Measurements from ENCODE around the gene TMEM63C.

TMEM63C gene

GRCh38 chr14:77181603-77182437 lies at the start of gene TMEM63C:
TSS of gene TMEM63C (plus strand) at chr14:77181798. CDS start at chr14:77218814, 37,016 bp downstream.
- peak; percentile 100 for DNase-seq

GRCh38 chr14:77131871-77132486 lies 49.6 kb upstream of the TMEM63C start:
- DNase-seq: no peak

- DNase-seq: no peak
Measured at GRCh38 chr14:77133720-77134338, 47.8 kb upstream of the TMEM63C start.

GRCh38 chr14:77139022-77139421 lies 42.6 kb upstream of the TMEM63C start:
- no peak for DNase-seq

- peak; percentile 61 to 74 for DNase-seq
Measured at GRCh38 chr14:77139540-77140358, 41.8 kb upstream of the TMEM63C start.

- peak; percentile 70 to 78 for DNase-seq
Measured at GRCh38 chr14:77140359-77141213, 41.0 kb upstream of the TMEM63C start.

- DNase-seq: peak; percentile 95 to 98
Measured at GRCh38 chr14:77141214-77142004, 40.2 kb upstream of the TMEM63C start, which contains the start of gene ZDHHC22. TSS of gene ZDHHC22 (minus strand) at chr14:77141791. CDS start at chr14:77139738, 2,053 bp downstream.

GRCh38 chr14:77142005-77142800 lies 39.4 kb upstream of the TMEM63C start:
- DNase-seq: peak; percentile 93 to 97

GRCh38 chr14:77143071-77143470 lies 38.5 kb upstream of the TMEM63C start:
- DNase-seq: peak; percentile 92 to 93

- peak; percentile 48 to 82 for DNase-seq
Measured at GRCh38 chr14:77144412-77145115, 37.0 kb upstream of the TMEM63C start.

GRCh38 chr14:77145975-77146740 lies 35.4 kb upstream of the TMEM63C start:
- DNase-seq: no peak

- peak; percentile 60 to 90 for DNase-seq
Measured at GRCh38 chr14:77148510-77149231, 32.9 kb upstream of the TMEM63C start.

GRCh38 chr14:77151245-77151644 lies 30.4 kb upstream of the TMEM63C start:
- peak; percentile 42 to 78 for DNase-seq

- DNase-seq: peak in 1 of 2 experiments; percentile 81
Measured at GRCh38 chr14:77151918-77152588, 29.5 kb upstream of the TMEM63C start.

GRCh38 chr14:77153802-77154201 lies 27.8 kb upstream of the TMEM63C start:
- DNase-seq: no peak

GRCh38 chr14:77154421-77154820 lies 27.2 kb upstream of the TMEM63C start:
- peak; percentile 48 to 77 for DNase-seq

- DNase-seq: no peak
Measured at GRCh38 chr14:77155083-77155482, 26.5 kb upstream of the TMEM63C start.
